ENCODE results near the gene YIF1B.

DNA sequence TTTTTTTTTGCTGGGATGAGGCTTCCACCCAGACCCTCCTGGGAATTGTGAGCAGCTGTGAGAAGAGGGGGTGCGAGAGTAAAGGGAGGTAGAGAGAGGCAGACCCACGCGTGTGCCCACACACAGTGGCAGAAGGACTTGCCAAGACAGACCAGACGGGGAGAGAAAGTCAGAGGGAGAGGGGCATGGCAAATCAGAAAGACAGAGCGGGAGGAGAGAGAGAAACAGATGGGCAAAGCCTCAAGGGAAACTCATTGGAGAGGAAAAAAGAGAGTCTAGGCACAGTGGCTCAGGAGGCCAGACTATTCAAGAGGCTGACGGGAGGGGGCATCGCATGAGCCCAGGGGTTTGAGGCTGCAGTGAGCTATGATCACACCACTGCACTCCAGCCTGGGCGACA lies 36.9 kb upstream of the YIF1B start:
- TF ChIP-seq CTCF (IDR thresholded peaks at IDR 0.05; ENCODE audit: low read depth, low read length) = no peak
- no peak for TF ChIP-seq MAX (IDR thresholded peaks at IDR 0.05; ENCODE audit: low read depth, low read length)
- TF ChIP-seq POLR2A (IDR thresholded peaks at IDR 0.05; ENCODE audit: extremely low read depth, insufficient read length) = no peak
